HL-60 (cell line): ENCODE data around the gene SORCS2.

ENCODE experiments used
- DNase-seq, 2 experiments: peaks; one replicate each; pipeline ENCODE4 v3.0.0-alpha.2; 2010 to 2020; ENCODE audit warnings: low read depth in 1 of 2, low spot score in 1 of 2
- H3K27ac ChIP-seq: fragments of 250-450 bp; sonication (Bioruptor Pico); replicated peaks from 2 replicates; pipeline ENCODE4 v1.5.1; 2020; ENCODE audit warnings: mild to moderate bottlenecking, moderate library complexity
- H3K27me3 ChIP-seq: fragments of 250-450 bp; sonication (Bioruptor Pico); 2 replicates; pipeline ENCODE4 v1.5.1; 2021; ENCODE audit warnings: mild to moderate bottlenecking, moderate library complexity; ENCODE audit not compliant: insufficient read depth, poor library complexity, severe bottlenecking
- H3K4me3 ChIP-seq: replicated peaks from 2 replicates; pipeline ENCODE4 v1.5.1; 2011; ENCODE audit warnings: mild to moderate bottlenecking, control low read depth, low read length; ENCODE audit not compliant: insufficient read depth
- CTCF ChIP-seq: IDR thresholded peaks from one replicate; pipeline ENCODE4 v1.5.1; 2011; ENCODE audit warnings: low read length, control low read depth, inconsistent platforms; ENCODE audit not compliant: insufficient read depth
- GABPA ChIP-seq: IDR thresholded peaks from 2 replicates; pipeline ENCODE4 v1.6.1; 2012; ENCODE audit warnings: low read depth
- POLR2AphosphoS5 ChIP-seq: IDR thresholded peaks from 2 replicates; pipeline ENCODE4 v1.6.1; 2012; ENCODE audit warnings: low read depth
- REST ChIP-seq: IDR thresholded peaks from 2 replicates; pipeline ENCODE4 v1.6.1; 2012; ENCODE audit warnings: low read depth; ENCODE audit not compliant: insufficient replicate concordance
- SPI1 ChIP-seq: IDR thresholded peaks from 2 replicates; pipeline ENCODE4 v1.6.1; 2012; ENCODE audit warnings: low read depth, mild to moderate bottlenecking, borderline replicate concordance

SORCS2 gene

GRCh38 chr4:7146059-7146785 lies 46.1 kb upstream of the SORCS2 start:
- no peak for DNase-seq
- H3K4me3 ChIP-seq: no peak overlapping the region
- no peak overlapping the region for H3K27ac ChIP-seq
- H3K27me3 ChIP-seq: peaks cover 2% of the 10 kb centered on the region
- no peak for TF ChIP-seq GABPA

GRCh38 chr4:7146786-7147115 lies 45.6 kb upstream of the SORCS2 start:
- Histone ChIP-seq H3K4me3 (no peak overlapping the region), H3K27me3 (peaks cover 2% of the 10 kb centered on the region), H3K27ac (no peak overlapping the region)
- TF ChIP-seq SPI1: no peak
- TF ChIP-seq CTCF: no peak
- no peak for DNase-seq

GRCh38 chr4:7147261-7147660 lies 45.1 kb upstream of the SORCS2 start:
- Histone ChIP-seq H3K27ac (no peak overlapping the region), H3K4me3 (no peak overlapping the region), H3K27me3 (peaks cover 2% of the 10 kb centered on the region)
- no peak for TF ChIP-seq POLR2AphosphoS5
- no peak for TF ChIP-seq SPI1
- TF ChIP-seq REST: no peak
- no peak for TF ChIP-seq CTCF
- no peak for DNase-seq

- Histone ChIP-seq H3K27ac (no peak overlapping the region), H3K27me3 (peaks cover 2% of the 10 kb centered on the region), H3K4me3 (no peak overlapping the region)
- TF ChIP-seq SPI1: no peak
- no peak for TF ChIP-seq REST
- no peak for TF ChIP-seq GABPA
- TF ChIP-seq POLR2AphosphoS5: no peak
- no peak for TF ChIP-seq CTCF
- DNase-seq: no peak
Observed at GRCh38 chr4:7147661-7148310, 44.6 kb upstream of the SORCS2 start.
